ENCODE results near the gene PTPRN2. TPM values are rescaled to one million over a fixed set of nuclear protein-coding genes. Genes with fewer than 3 reads are reported as not detected.

PTPRN2 gene
- total and polyA plus RNA-seq, 2 of the 8 experiments (the other 6 are each of a cell fraction or from before 2014, with no cell fraction given) = 2.6 to 4.5 TPM

DNA sequence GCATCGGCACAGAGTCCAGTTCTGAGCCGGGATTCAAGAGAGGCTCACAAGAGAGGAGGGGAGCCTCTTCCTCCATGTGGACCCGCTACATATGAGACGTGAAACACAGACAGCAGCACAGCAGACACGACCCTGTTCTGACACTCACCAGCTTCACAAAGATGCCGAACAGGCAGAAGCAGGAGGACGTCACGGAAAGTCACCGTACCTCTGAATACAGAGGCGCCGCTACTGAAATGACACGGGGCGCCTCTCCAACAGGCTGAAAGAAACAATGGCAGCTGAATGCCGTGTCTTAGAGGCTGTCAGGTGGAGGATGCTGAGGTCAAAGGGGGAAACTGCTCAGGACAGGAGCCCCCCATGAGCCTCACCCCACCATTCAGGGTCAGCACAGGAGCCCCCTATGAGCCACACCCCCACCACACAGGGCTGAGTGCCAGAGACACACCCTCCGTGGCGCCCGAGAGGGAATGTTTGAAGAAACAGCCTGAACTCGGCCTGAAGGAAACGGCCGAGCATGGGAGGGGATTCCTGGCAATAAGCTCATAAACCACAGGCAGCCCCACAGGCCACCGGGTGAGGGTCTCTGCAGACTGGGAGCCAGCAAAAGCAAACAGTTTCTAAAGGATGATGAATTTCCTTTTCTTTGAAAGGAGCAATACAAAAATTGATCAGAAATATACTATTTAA lies 510.3 kb downstream of the PTPRN2 start (continued):
- TF ChIP-seq, protein P1, sequence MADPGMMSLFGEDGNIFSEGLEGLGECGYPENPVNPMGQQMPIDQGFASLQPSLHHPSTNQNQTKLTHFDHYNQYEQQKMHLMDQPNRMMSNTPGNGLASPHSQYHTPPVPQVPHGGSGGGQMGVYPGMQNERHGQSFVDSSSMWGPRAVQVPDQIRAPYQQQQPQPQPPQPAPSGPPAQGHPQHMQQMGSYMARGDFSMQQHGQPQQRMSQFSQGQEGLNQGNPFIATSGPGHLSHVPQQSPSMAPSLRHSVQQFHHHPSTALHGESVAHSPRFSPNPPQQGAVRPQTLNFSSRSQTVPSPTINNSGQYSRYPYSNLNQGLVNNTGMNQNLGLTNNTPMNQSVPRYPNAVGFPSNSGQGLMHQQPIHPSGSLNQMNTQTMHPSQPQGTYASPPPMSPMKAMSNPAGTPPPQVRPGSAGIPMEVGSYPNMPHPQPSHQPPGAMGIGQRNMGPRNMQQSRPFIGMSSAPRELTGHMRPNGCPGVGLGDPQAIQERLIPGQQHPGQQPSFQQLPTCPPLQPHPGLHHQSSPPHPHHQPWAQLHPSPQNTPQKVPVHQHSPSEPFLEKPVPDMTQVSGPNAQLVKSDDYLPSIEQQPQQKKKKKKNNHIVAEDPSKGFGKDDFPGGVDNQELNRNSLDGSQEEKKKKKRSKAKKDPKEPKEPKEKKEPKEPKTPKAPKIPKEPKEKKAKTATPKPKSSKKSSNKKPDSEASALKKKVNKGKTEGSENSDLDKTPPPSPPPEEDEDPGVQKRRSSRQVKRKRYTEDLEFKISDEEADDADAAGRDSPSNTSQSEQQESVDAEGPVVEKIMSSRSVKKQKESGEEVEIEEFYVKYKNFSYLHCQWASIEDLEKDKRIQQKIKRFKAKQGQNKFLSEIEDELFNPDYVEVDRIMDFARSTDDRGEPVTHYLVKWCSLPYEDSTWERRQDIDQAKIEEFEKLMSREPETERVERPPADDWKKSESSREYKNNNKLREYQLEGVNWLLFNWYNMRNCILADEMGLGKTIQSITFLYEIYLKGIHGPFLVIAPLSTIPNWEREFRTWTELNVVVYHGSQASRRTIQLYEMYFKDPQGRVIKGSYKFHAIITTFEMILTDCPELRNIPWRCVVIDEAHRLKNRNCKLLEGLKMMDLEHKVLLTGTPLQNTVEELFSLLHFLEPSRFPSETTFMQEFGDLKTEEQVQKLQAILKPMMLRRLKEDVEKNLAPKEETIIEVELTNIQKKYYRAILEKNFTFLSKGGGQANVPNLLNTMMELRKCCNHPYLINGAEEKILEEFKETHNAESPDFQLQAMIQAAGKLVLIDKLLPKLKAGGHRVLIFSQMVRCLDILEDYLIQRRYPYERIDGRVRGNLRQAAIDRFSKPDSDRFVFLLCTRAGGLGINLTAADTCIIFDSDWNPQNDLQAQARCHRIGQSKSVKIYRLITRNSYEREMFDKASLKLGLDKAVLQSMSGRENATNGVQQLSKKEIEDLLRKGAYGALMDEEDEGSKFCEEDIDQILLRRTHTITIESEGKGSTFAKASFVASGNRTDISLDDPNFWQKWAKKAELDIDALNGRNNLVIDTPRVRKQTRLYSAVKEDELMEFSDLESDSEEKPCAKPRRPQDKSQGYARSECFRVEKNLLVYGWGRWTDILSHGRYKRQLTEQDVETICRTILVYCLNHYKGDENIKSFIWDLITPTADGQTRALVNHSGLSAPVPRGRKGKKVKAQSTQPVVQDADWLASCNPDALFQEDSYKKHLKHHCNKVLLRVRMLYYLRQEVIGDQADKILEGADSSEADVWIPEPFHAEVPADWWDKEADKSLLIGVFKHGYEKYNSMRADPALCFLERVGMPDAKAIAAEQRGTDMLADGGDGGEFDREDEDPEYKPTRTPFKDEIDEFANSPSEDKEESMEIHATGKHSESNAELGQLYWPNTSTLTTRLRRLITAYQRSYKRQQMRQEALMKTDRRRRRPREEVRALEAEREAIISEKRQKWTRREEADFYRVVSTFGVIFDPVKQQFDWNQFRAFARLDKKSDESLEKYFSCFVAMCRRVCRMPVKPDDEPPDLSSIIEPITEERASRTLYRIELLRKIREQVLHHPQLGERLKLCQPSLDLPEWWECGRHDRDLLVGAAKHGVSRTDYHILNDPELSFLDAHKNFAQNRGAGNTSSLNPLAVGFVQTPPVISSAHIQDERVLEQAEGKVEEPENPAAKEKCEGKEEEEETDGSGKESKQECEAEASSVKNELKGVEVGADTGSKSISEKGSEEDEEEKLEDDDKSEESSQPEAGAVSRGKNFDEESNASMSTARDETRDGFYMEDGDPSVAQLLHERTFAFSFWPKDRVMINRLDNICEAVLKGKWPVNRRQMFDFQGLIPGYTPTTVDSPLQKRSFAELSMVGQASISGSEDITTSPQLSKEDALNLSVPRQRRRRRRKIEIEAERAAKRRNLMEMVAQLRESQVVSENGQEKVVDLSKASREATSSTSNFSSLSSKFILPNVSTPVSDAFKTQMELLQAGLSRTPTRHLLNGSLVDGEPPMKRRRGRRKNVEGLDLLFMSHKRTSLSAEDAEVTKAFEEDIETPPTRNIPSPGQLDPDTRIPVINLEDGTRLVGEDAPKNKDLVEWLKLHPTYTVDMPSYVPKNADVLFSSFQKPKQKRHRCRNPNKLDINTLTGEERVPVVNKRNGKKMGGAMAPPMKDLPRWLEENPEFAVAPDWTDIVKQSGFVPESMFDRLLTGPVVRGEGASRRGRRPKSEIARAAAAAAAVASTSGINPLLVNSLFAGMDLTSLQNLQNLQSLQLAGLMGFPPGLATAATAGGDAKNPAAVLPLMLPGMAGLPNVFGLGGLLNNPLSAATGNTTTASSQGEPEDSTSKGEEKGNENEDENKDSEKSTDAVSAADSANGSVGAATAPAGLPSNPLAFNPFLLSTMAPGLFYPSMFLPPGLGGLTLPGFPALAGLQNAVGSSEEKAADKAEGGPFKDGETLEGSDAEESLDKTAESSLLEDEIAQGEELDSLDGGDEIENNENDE (IDR thresholded peaks at IDR 0.05; ENCODE audit: insufficient replicate concordance, low read length) = no peak
- TF ChIP-seq RNF2 (IDR thresholded peaks at IDR 0.05; ENCODE audit: borderline replicate concordance, low read depth, low read length, missing control alignments, poor library complexity, severe bottlenecking) = no peak
- TF ChIP-seq EZH2 (IDR thresholded peaks at IDR 0.05; ENCODE audit: low read depth, low read length, severe bottlenecking) = no peak
- TF ChIP-seq, protein P2, sequence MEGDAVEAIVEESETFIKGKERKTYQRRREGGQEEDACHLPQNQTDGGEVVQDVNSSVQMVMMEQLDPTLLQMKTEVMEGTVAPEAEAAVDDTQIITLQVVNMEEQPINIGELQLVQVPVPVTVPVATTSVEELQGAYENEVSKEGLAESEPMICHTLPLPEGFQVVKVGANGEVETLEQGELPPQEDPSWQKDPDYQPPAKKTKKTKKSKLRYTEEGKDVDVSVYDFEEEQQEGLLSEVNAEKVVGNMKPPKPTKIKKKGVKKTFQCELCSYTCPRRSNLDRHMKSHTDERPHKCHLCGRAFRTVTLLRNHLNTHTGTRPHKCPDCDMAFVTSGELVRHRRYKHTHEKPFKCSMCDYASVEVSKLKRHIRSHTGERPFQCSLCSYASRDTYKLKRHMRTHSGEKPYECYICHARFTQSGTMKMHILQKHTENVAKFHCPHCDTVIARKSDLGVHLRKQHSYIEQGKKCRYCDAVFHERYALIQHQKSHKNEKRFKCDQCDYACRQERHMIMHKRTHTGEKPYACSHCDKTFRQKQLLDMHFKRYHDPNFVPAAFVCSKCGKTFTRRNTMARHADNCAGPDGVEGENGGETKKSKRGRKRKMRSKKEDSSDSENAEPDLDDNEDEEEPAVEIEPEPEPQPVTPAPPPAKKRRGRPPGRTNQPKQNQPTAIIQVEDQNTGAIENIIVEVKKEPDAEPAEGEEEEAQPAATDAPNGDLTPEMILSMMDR (IDR thresholded peaks at IDR 0.05; ENCODE audit: control extremely low read depth in 1 of 3, insufficient read depth in 1 of 3, low read depth in 1 of 3, low read length in 3 of 3) = no peak
- TF ChIP-seq, protein P3, sequence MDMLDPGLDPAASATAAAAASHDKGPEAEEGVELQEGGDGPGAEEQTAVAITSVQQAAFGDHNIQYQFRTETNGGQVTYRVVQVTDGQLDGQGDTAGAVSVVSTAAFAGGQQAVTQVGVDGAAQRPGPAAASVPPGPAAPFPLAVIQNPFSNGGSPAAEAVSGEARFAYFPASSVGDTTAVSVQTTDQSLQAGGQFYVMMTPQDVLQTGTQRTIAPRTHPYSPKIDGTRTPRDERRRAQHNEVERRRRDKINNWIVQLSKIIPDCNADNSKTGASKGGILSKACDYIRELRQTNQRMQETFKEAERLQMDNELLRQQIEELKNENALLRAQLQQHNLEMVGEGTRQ (IDR thresholded peaks at IDR 0.05; ENCODE audit: low read length) = no peak

Measured in H1 (cell line).